ENCODE results near the gene COPA. TPM values are rescaled to one million over a fixed set of nuclear protein-coding genes. Genes with fewer than 3 reads are reported as not detected.

The COPA gene
- total RNA-seq, 1 donor from 2014 or later, result 281 TPM

DNA sequence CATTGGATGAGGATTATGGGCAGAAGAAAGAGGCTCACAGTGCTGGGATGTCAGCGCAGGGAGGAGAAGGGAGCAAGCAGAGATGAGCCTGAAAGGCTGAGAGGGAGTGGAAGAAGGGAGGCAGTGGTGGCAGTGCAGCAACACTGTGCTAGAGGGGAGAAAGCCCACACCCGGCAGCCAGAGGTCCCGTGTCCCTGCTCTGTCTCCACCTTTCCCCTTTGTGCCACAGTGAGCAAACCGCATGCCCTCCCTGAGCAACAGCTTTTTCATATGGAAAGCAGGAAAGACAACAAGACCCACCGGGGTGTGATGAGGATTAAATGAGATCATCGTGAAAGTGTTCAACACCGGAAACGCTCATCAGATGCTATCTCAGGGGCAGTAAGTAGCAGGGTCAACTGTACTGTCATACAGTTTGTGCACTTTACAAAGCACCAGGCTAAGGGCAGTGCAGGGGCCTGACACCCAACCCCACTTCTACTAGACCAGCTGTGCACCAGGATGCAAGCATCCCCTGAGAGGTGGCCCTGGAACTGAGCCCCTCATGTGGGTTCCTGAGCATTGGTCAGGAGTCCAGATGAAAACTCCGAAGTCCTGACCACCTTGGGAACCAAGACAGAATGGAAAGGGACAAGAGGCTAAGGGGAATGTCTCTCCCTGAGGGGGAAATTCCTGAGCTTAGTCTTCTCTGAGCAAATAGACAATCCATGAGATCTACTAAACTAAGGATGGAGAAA is 32.9 kb upstream of the COPA start:
- H3K4me1 Mint-ChIP-seq (ENCODE audit: low read depth, unreplicated experiment), result peaks cover 35% of the 10 kb centered on the region
- Histone ChIP-seq H3K79me2 (ENCODE audit: insufficient read depth, low read length) (no peaks in the 10 kb centered on the region), H3K27me3 (ENCODE audit: insufficient read depth, low read length) (no peaks in the 10 kb centered on the region), H3K9ac (ENCODE audit: low read length) (no peak overlapping the region), H3K4me1 (ENCODE audit: insufficient read depth, low read length) (peaks cover 19% of the 10 kb centered on the region), H3K36me3 (ENCODE audit: insufficient read depth, low read length) (no peaks in the 10 kb centered on the region), H2AFZ (ENCODE audit: low read depth, low read length) (peak overlapping the region; percentile 46), H4K20me1 (ENCODE audit: insufficient read depth, low read length) (no peaks in the 10 kb centered on the region), H3K9me3 (ENCODE audit: insufficient read depth, low read depth, low read length) (no peaks in the 10 kb centered on the region), H3K4me2 (ENCODE audit: low read length) (peak overlapping the region; percentile 37), H3K4me3 (ENCODE audit: insufficient read depth, low read depth, low read length) (no peak overlapping the region), H3K27ac (ENCODE audit: low read depth, low read length) (no peak overlapping the region)
- DNase-seq (ENCODE audit: low read depth) (peak; percentile 32), FAIRE-seq (no peak)
- no peak overlapping the region for H3K4me3 Mint-ChIP-seq (ENCODE audit: unreplicated experiment)
- H3K9me3 Mint-ChIP-seq (ENCODE audit: unreplicated experiment), result no peaks in the 10 kb centered on the region
- no peaks in the 10 kb centered on the region for H3K36me3 Mint-ChIP-seq (ENCODE audit: low read depth, unreplicated experiment)
- H3K27ac Mint-ChIP-seq (ENCODE audit: unreplicated experiment), result peak overlapping the region; percentile 64
- TF ChIP-seq CTCF (IDR thresholded peaks at IDR 0.05; ENCODE audit: insufficient read depth, low read depth, low read length), result no peak
- no peak for TF ChIP-seq EZH2 (IDR thresholded peaks at IDR 0.05; ENCODE audit: insufficient read depth, low read length)
- H3K27me3 Mint-ChIP-seq (ENCODE audit: low read depth, unreplicated experiment), result peaks cover 6% of the 10 kb centered on the region

DNA sequence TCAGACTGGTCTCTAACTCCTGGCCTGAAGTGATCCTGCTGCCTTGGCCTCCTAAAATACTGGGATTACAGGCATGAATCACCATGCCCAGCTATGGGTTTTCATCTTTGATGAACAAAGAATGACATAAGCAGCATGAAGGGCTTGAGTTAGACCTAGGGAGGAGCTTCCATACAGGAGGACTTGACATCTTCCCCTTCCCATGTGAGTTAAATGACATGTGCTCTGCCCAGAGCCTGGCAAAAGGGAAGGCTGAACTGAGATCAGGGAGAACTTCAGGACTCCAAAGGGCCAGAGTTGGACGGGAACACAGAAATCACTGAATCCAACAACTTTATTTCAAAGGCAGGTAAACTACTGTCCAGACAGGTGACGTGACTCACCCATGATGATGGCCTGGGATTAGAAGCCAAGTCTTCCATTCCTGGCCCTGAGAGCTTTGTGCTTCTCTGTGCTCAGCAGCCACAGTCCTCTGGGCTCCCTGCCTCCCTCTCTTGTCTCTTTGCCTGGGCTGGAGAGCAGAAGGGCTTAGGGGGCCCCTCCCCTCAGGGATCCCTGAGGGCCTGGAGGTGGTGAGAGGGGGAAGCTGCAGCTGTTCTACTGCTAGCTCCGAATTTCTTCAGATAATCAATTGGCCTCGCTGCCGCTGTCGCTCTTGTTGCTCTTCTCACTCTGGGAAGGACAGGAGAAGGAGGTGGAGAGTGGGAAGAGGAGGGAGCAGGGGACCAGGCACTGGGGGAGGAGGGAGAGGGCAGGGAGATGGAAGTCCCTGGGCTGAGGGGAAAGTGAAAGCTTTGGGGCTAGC is 31.5 kb upstream of the COPA start:
- TF ChIP-seq EZH2 (IDR thresholded peaks at IDR 0.05; ENCODE audit: insufficient read depth, low read length), result no peak
- Mint-ChIP-seq H3K9me3 (ENCODE audit: unreplicated experiment) (no peaks in the 10 kb centered on the region), H3K4me3 (ENCODE audit: unreplicated experiment) (no peak overlapping the region), H3K27ac (ENCODE audit: unreplicated experiment) (no peak overlapping the region), H3K4me1 (ENCODE audit: low read depth, unreplicated experiment) (peaks cover 35% of the 10 kb centered on the region), H3K27me3 (ENCODE audit: low read depth, unreplicated experiment) (peaks cover 3% of the 10 kb centered on the region), H3K36me3 (ENCODE audit: low read depth, unreplicated experiment) (no peaks in the 10 kb centered on the region)
- FAIRE-seq (no peak), DNase-seq (ENCODE audit: low read depth) (no peak)
- Histone ChIP-seq H3K4me3 (ENCODE audit: insufficient read depth, low read depth, low read length) (no peak overlapping the region), H3K36me3 (ENCODE audit: insufficient read depth, low read length) (no peaks in the 10 kb centered on the region), H3K4me1 (ENCODE audit: insufficient read depth, low read length) (peaks cover 19% of the 10 kb centered on the region), H3K27me3 (ENCODE audit: insufficient read depth, low read length) (no peaks in the 10 kb centered on the region), H3K79me2 (ENCODE audit: insufficient read depth, low read length) (no peaks in the 10 kb centered on the region), H3K4me2 (ENCODE audit: low read length) (no peak overlapping the region), H2AFZ (ENCODE audit: low read depth, low read length) (no peak overlapping the region), H3K27ac (ENCODE audit: low read depth, low read length) (no peak overlapping the region), H3K9me3 (ENCODE audit: insufficient read depth, low read depth, low read length) (no peaks in the 10 kb centered on the region), H4K20me1 (ENCODE audit: insufficient read depth, low read length) (no peaks in the 10 kb centered on the region), H3K9ac (ENCODE audit: low read length) (no peak overlapping the region)

DNA sequence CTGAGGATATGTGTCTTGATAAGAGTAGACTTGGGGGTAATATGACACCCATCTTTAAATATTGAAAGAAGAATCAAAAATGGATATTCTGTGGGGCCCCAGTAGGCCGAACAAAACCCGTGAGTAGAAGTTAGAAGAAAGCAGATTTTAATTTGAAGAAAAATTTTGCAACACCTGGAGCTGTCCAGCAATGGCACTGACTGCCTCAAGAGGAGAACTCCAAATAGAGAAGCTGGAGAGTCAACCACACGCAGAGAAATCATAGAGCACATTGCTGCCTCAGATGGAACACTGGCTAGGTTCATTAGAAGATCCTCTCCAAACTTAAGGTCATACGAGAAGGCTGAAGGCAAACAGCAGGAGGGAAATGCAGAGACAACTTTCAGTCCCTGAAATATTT is 30.6 kb upstream of the COPA start:
- H3K9ac ChIP-seq (ENCODE audit: low read length), result no peak overlapping the region
- H3K27me3 Mint-ChIP-seq (ENCODE audit: low read depth, unreplicated experiment), result no peaks in the 10 kb centered on the region
- H3K4me3 Mint-ChIP-seq (ENCODE audit: unreplicated experiment), result no peak overlapping the region
- no peaks in the 10 kb centered on the region for H3K36me3 Mint-ChIP-seq (ENCODE audit: low read depth, unreplicated experiment)
- no peaks in the 10 kb centered on the region for H3K36me3 ChIP-seq (ENCODE audit: insufficient read depth, low read length)
- H3K27ac ChIP-seq (ENCODE audit: low read depth, low read length), result no peak overlapping the region
- TF ChIP-seq CTCF (IDR thresholded peaks at IDR 0.05; ENCODE audit: insufficient read depth, low read depth, low read length), result no peak
- no peak for TF ChIP-seq EZH2 (IDR thresholded peaks at IDR 0.05; ENCODE audit: insufficient read depth, low read length)
- no peak overlapping the region for H3K4me2 ChIP-seq (ENCODE audit: low read length)
- no peak for DNase-seq (ENCODE audit: low read depth)
- no peaks in the 10 kb centered on the region for H3K27me3 ChIP-seq (ENCODE audit: insufficient read depth, low read length)
- no peaks in the 10 kb centered on the region for H3K79me2 ChIP-seq (ENCODE audit: insufficient read depth, low read length)
- H3K27ac Mint-ChIP-seq (ENCODE audit: unreplicated experiment), result no peak overlapping the region
- no peaks in the 10 kb centered on the region for H3K9me3 Mint-ChIP-seq (ENCODE audit: unreplicated experiment)
- no peak overlapping the region for H2AFZ ChIP-seq (ENCODE audit: low read depth, low read length)
- peaks cover 35% of the 10 kb centered on the region for H3K4me1 Mint-ChIP-seq (ENCODE audit: low read depth, unreplicated experiment)
- no peaks in the 10 kb centered on the region for H3K9me3 ChIP-seq (ENCODE audit: insufficient read depth, low read depth, low read length)
- H3K4me3 ChIP-seq (ENCODE audit: insufficient read depth, low read depth, low read length), result no peak overlapping the region
- no peak for FAIRE-seq
- peaks cover 19% of the 10 kb centered on the region for H3K4me1 ChIP-seq (ENCODE audit: insufficient read depth, low read length)
- H4K20me1 ChIP-seq (ENCODE audit: insufficient read depth, low read length), result no peaks in the 10 kb centered on the region
